Measurements from ENCODE around the gene TMED9.

GRCh38 chr5:177602458-177602830 is 10.4 kb downstream of the TMED9 start:
- TF ChIP-seq CTCF (conservative IDR thresholded peaks at IDR 0.05) (no peak), ZFX (IDR thresholded peaks at IDR 0.05) (no peak)
